GM21737 (cell line): ENCODE measurements around the gene SOBP.

ENCODE experiments used
- ATAC-seq: cut with Tn5 transposase; IDR thresholded peaks from one replicate; pipeline ENCODE4 v1.9.1; 2021; ENCODE audit warnings: mild to moderate bottlenecking, moderate library complexity; ENCODE audit not compliant: unreplicated experiment

The SOBP gene

DNA sequence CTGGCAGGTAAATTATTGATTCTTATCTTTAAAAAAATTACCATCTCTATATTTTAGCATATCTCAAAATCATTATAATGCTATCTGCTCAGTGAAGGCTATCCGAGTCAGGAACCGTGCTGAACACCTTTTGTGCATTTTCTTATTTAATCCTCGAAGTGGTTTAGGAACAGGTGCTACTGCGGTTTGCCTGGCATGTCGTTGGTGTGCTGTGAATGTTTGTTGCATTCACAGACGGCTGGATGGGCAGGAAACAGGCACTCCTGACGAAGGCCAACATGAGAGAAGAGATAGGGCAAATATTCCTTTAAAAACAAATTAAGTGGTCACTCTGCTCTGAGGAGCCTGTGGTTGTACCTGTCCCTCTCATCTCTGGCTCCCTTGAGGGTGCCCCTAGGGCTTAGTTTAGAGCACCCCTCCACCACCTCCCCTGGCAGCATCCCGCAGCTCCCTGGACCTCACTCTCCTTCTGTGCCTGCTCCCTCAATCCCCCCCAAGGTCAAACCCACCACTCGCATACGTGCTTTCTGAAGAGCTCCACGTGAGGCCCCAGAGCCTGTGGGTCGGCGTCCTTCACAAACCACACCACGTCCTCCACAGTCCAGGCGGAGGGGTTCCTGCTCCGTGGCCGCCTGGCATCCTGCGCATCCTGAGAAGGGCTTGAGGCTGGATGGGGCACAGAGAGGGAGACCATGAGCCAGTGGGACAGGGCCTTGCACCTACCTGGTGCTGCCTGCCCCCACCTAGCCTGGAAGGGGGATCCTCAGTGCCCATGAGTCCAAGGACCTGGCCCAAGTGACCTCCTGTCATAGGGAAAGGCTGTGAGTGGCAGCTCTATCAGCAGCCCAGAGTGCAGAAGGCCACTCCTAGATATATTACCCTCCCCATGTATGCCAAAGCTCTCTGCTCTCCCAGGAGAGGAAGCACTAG is 217.7 kb downstream of the SOBP start:
- no peak for ATAC-seq

DNA sequence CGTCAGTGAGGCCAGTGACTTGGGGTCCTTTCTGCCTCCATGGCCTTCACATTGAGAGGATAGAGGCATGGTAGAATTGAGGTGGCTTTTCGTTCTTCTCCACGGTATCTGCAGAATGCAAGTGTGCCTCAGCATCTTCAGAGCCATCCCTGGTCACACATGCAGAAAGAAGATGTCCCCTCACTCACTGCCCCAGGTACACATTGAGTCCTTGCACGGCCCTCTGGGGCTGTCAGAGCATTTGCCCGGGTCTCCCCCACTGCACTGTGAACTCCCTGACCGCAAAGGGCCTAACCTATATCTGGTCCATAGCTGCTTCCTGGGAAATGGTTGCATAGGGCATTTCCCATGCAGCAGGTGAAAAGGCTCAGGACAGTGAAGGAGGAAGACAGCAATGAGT is 218.5 kb downstream of the SOBP start:
- ATAC-seq, result no peak

DNA sequence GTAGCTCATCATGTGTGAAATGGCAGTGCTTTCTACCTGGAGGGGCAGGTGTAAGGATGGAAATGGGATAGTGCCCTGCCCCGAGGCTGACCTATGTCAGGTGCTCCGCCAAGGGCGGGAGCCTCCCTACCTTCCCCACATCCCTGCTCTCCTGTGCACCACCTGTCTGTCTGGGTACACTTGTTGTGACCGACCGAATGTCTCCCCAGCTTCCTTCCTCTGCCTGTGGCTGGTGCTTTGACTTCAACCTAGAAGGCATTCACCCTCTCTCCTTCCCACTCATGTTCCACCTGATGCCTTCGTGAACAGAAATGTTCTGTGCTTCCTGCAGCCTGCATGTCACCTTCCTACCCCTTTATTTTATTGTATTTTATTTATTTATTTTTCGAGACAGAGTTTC is 219.4 kb downstream of the SOBP start:
- no peak for ATAC-seq
